Right lobe of liver (tissue), 6 donors: Measurements from ENCODE around the gene DRAM1. TPM values are rescaled to one million over a fixed set of nuclear protein-coding genes. Genes with fewer than 3 reads are reported as not detected.
A peak's percentile ranks its signal among the peaks of the same experiment; 100 is the strongest.
"Not testable (repeated sequence)": the region's sequence is repeated elsewhere in the genome, so short reads cannot be mapped to it uniquely, and the experiment has no call there.

Source experiments
- ATAC-seq, 4 donors: fragments of 200-7000 bp; cut with Tn5 transposase; one replicate each; pipeline ENCODE4 v1.9.1; 2020; ENCODE audit warnings: mild to moderate bottlenecking in 4 of 4, moderate library complexity in 4 of 4
- DNase-seq, 3 donors: peaks; one replicate each; pipeline ENCODE4 v3.0.0-alpha.2; 2020
- H3K27ac ChIP-seq, 3 donors: fragments of 200-600 bp; one replicate each; pipeline ENCODE4 v1.8.0; 2022
- H3K27me3 ChIP-seq, 2 donors: fragments of 200-600 bp; one replicate each; pipeline ENCODE4 v1.8.0; 2022
- H3K36me3 ChIP-seq, 4 donors: fragments of 200-600 bp; sonication (generic) in 1 of 4; one replicate each; pipeline versions ENCODE4 v1.5.1 to v1.8.0; 2017 to 2022; ENCODE audit warnings: control low read depth in 1 of 4
- H3K4me1 ChIP-seq, 4 donors: fragments of 200-600 bp; sonication (generic) in 1 of 4; one replicate each; pipeline versions ENCODE4 v1.5.1 to v1.8.0; 2017 to 2022; ENCODE audit warnings: control low read depth in 1 of 4
- H3K4me3 ChIP-seq, 3 donors: fragments of 200-600 bp; one replicate each; pipeline ENCODE4 v1.8.0; 2022
- H3K9me3 ChIP-seq, 4 donors: fragments of 200-600 bp; sonication (generic) in 1 of 4; one replicate each; pipeline versions ENCODE4 v1.5.1 to v1.8.0; 2017 to 2022; ENCODE audit warnings: control low read depth in 1 of 4
- CTCF ChIP-seq, 4 donors: fragments of 200-600 bp in 3 of 4; fragments of 450-650 bp in 1 of 4; IDR thresholded peaks; one replicate each; pipeline versions ENCODE4 v1.5.1 to v1.8.0; 2016 to 2022; ENCODE audit warnings: antibody characterized with exemption in 4 of 4, mild to moderate bottlenecking in 2 of 4
- POLR2A ChIP-seq: fragments of 450-650 bp; IDR thresholded peaks from one replicate; pipeline ENCODE4 v1.6.1; 2017; ENCODE audit warnings: antibody characterized with exemption, mild to moderate bottlenecking
- WGBS: methylation state at CpG from one replicate; pipeline ENCODE4 v1.1.6; 2018; ENCODE audit warnings: low coverage, low lambda C conversion rate; ENCODE audit not compliant: insufficient coverage; ENCODE audit errors: missing lambda C conversion rate; 5-methylcytosine and 5-hydroxymethylcytosine counted together
- intact Hi-C, 2 donors: fragments of 100-400 bp; cut with DNase I; formaldehyde crosslinking; loops; one replicate each; pipeline versions ENCODE4 v1.11.2 to v1.14.1; 2022
- total RNA-seq, 6 experiments: library from RNA; depleted of rRNA in 2 of 6; stranded (reverse); fragments of >200 nt in 2 of 6; fragmentation: NEBNext Ultra II Directional in 3 of 6; extraction: Animal tissue kit (Norgen Biotek cat#: 25700) in 3 of 6; gene quantifications; one replicate each; pipeline versions ENCODE4 v1.1.0 to v1.2.4, GENCODE V29; 2016 to 2023
- donor health status: DM: no; HTN: yes; CAD: no.
- donor health status: DM: no; HTN: no; CAD: no.
- donor health status: DM: no; HTN: no; CAD: no.
- donor health status: DM: no; HTN: yes; CAD: no.
- donor health status: DM: no; HTN: yes; CAD: no.

DRAM1 gene
- total RNA-seq, 6 experiments from 2014 or later, result 2.2 to 11.3 (median 4.3) TPM

- ATAC-seq (peak in 2 of 4 donors; percentile 39 to 61), DNase-seq (no peak)
- no peaks in the 10 kb centered on the region for H3K36me3 ChIP-seq
- no peak overlapping the region for H3K27ac ChIP-seq
- no peak for TF ChIP-seq CTCF (IDR thresholded peaks at IDR 0.05)
- TF ChIP-seq POLR2A, result no peak
- intact Hi-C loops, result no loop called here
- H3K4me3 ChIP-seq, result no peak overlapping the region
- WGBS, result 40% methylated on average over 1 of the region's 1 CpG
- H3K4me1 ChIP-seq, result no peaks in the 10 kb centered on the region
- H3K9me3 ChIP-seq, result no peaks in the 10 kb centered on the region
- H3K27me3 ChIP-seq, result no peaks in the 10 kb centered on the region
These were observed 20.3 kb upstream of the DRAM1 start for GRCh38 chr12:101857043-101857558.

- ATAC-seq (no peak), DNase-seq (no peak)
- H3K4me1 ChIP-seq, result no peaks in the 10 kb centered on the region
- H3K4me3 ChIP-seq, result no peak overlapping the region
- no peaks in the 10 kb centered on the region for H3K36me3 ChIP-seq
- intact Hi-C loops, result no loop called here
- 89% methylated on average over 3 of the region's 3 CpGs for WGBS
- TF ChIP-seq CTCF (IDR thresholded peaks at IDR 0.05) (no peak), POLR2A (no peak)
- H3K27me3 ChIP-seq, result no peaks in the 10 kb centered on the region
- no peaks in the 10 kb centered on the region for H3K9me3 ChIP-seq
- H3K27ac ChIP-seq, result no peak overlapping the region
These were observed 19.0 kb upstream of the DRAM1 start for GRCh38 chr12:101858361-101858760.

GRCh38 chr12:101859664-101860607, 17.4 kb upstream of the DRAM1 start:
- intact Hi-C loops, result no loop called here
- Histone ChIP-seq H3K36me3 (no peaks in the 10 kb centered on the region), H3K9me3 (no peaks in the 10 kb centered on the region), H3K27ac (no peak overlapping the region), H3K27me3 (no peaks in the 10 kb centered on the region), H3K4me3 (no peak overlapping the region), H3K4me1 (no peaks in the 10 kb centered on the region)
- no peak for DNase-seq
- no peak for TF ChIP-seq POLR2A
- TF ChIP-seq CTCF (IDR thresholded peaks at IDR 0.05), result no peak
- ATAC-seq, result peak in 2 of 4 donors; percentile 47 to 48

GRCh38 chr12:101861688-101862087, 15.7 kb upstream of the DRAM1 start:
- ATAC-seq, H3K27me3 ChIP-seq, intact Hi-C loops, H3K4me1 ChIP-seq, H3K27ac ChIP-seq, H3K9me3 ChIP-seq, H3K36me3 ChIP-seq, DNase-seq, H3K4me3 ChIP-seq: not testable (repeated sequence)
- WGBS, result 88% methylated on average over 1 of the region's 2 CpGs

GRCh38 chr12:101862245-101862644, 15.1 kb upstream of the DRAM1 start:
- Histone ChIP-seq H3K9me3 (no peaks in the 10 kb centered on the region), H3K4me3 (no peak overlapping the region), H3K36me3 (no peaks in the 10 kb centered on the region), H3K4me1 (no peaks in the 10 kb centered on the region), H3K27ac (no peak overlapping the region), H3K27me3 (no peaks in the 10 kb centered on the region)
- no peak for DNase-seq
- TF ChIP-seq CTCF (IDR thresholded peaks at IDR 0.05) (no peak), POLR2A (no peak)
- intact Hi-C loops, result no loop called here
- no peak for ATAC-seq
- 81% methylated on average over 2 of the region's 2 CpGs for whole genome bisulfite sequencing
